Skin epidermis (tissue), 12 donors: Measurements from ENCODE around the gene NFX1.

Experiments
- H3K27ac ChIP-seq, 21 experiments: fragments of 200-600 bp; sonication (generic) in 11 of 21; one replicate each; pipeline ENCODE4 v1.5.0; 2020; ENCODE audit warnings: mild to moderate bottlenecking in 3 of 21, inconsistent platforms in 2 of 21, moderate library complexity in 2 of 21
- H3K4me3 ChIP-seq, 7 experiments: fragments of 200-600 bp; sonication (generic) in 2 of 7; one replicate each; pipeline ENCODE4 v1.5.0; 2020; ENCODE audit warnings: inconsistent platforms in 2 of 7, mild to moderate bottlenecking in 2 of 7, moderate library complexity in 1 of 7

NFX1 gene

DNA sequence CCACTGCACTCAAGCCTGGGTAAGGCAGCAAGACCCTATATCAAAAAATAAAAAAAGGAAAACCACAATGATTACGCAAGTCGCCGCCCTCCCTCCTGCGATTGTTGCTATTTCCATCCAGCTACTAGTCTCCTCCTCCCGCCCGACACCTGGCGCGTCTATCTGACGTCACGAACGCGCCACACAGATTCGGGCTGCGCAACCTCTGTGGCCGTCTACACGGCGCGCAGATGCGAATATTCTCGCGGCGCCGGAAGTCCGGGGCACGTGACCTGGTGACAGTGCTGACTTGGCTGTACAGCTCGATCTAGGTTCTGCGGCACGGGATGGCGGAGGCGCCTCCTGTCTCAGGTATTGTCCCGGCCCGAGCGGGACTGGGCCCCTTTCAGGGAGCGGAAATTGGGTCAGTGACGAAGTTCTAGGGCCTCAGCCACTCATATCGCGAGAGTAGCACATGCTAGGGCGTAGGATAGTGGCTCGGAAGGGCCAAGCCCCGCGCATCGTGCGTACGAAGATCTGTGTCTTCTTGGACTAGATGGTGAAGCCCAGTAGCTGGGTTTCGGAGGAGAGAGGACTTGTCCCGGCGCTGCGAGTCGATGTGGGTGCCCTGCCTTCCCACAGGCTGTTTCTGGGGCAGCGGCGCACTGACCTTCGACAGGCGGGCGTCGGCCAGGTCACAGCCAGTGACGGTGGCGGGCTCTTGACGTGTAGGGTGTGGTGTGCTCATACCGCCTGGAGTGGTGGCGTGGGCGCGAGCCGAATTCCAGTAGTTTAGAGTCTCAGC, at the start of gene NFX1:
TSS of gene NFX1 (plus strand) at position 270 of the 784 bp plus-strand sequence. CDS start at position 327, 57 bp downstream.
- Histone ChIP-seq H3K4me3 (peak within 1 kb of the TSS; percentile 55 to 86 (median 75)), H3K27ac (peak within 1 kb of the TSS; percentile 92 to 100 (median 99))

DNA sequence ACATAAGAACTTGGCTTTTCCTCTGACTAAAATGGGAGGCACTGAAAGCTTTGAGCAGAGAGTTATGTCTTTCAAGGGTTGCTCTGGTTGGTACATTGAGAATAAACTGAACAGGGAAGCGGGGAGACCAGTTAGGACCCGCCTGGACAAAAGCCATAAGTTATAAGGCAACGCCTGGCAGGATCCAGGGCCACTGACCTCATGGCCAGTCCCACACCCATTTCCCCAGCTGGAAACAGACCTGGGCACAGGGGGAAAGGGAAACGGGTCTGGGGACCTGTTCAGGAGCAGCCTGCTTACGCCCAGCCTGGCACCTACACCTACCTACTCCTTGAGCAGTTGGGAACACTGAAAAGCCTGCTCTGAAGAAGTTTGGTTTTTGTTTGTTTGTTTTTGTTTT, 49.0 kb upstream of the NFX1 start:
- H3K27ac ChIP-seq: no peak overlapping the region
- H3K4me3 ChIP-seq: no peak overlapping the region

DNA sequence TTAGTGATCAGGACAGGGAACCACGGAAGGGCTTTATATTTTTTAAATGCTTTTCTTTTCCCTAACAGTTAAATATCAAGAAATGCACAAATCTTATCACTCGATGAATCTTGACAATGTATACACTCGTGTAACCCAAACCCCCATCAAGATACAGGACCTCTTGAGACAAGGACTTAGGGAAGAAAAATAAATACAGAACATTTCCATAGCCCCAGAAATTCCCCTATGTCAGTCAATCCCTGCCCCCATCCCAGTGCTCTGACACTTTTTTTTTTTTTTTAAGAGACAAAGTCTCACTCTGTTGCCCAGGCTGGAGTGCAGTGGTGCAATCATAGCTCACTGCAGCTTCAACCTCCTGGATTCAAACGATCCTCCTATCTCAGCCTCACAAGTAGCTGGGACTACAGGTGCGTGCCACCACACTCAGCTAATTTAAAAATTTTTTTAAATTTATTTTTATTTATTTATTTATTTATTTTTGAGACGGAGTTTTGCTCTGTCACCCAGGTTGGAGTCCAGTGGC, 47.6 kb upstream of the NFX1 start:
- no peak overlapping the region for H3K27ac ChIP-seq
- H3K4me3 ChIP-seq: no peak overlapping the region

DNA sequence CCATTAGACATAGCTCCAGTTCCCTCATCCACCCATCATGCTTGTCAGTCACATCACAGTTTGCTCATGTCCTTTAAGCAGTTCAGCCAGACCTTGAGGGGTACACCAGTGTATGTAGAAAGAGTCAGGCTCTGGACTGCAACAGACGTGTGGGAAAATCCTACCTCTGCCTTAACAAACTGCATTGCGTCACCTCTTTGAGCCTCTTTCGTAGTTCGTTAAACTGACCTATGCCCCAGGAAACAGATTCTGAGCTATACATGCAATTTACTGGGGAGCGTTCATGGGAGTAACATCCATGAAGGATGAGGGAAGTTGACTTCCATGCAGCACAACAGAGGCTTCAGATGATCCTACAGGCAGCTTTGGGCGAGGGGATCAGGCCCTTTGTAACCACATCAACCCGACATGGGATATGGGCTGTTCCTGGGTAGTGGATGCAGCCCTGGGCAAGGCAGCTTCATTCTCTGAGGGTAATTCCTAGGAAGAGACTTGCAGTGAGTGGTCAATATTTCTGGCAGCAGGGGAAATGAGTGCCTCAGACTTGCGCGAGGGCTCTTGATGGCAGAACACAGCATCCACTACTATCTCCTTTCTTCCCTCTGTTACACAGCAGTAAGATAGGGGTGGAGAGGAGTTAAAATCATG, 46.1 kb upstream of the NFX1 start:
- H3K27ac ChIP-seq: no peak overlapping the region
- H3K4me3 ChIP-seq: no peak overlapping the region

DNA sequence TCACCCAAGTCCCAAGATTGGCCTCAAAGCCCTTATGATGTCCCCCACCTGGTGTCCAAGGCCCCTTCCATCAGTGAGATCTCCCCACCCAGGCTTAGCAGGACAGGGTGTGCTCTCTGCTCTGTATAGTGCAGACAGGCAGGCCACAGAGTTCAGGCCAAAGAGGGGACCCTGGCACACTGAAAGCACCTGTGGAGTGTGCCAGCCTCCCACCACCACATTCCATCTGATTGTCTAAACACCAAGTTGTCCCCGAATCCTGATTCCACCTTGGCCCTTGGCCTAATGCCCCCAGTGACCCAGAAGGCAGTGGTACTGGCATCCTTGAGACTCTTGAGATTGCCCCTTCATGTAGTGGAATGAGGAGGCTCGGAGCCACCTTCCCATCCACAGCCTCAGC, 45.0 kb upstream of the NFX1 start:
- H3K27ac ChIP-seq: no peak overlapping the region
- H3K4me3 ChIP-seq: no peak overlapping the region

DNA sequence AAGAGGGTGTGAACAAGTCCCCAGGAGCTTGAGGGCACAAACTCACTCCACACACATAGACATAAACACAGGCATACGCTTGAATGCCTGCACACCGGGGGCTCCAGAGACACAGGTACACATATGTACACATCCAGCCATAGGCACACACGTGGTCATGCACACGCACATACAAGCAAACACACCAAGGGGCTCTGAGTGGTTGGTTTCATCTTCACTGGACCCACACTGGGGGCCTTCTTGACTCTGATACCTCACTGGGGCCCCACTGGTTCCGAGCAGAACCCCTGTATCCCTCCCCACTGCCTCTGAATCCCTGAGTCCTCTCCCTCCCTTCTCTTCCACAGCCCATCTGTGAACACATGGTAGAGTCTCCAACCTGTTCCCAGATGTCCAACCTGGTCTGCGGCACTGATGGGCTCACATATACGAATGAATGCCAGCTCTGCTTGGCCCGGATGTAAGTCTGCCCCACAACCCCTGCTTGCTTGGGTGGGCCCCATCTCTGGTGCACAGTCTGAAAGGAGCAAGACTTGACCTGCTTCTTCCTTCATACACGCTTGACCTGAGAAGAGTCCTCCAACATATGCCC, 44.0 kb upstream of the NFX1 start:
- no peak overlapping the region for H3K4me3 ChIP-seq
- no peak overlapping the region for H3K27ac ChIP-seq

DNA sequence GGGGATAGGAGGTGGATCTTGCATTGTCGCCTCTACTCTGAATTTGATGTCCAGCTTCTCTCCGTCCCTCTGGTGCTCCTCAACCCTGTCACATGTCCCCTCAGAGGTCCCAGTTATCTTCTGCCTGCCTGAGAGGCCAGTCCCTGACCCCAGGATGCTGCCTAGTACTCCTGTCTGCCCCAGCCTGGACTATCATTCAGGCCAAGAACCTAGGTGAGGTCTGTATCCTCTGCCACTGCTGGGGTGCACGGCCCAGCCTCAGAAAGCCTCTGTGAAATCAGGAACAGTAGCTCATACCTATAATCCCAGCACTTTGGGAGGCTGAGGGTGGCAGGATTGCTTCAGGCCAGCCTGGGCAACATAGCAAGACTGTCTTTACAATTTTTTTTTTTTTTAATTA, 41.7 kb upstream of the NFX1 start:
- H3K4me3 ChIP-seq: no peak overlapping the region
- H3K27ac ChIP-seq: no peak overlapping the region

DNA sequence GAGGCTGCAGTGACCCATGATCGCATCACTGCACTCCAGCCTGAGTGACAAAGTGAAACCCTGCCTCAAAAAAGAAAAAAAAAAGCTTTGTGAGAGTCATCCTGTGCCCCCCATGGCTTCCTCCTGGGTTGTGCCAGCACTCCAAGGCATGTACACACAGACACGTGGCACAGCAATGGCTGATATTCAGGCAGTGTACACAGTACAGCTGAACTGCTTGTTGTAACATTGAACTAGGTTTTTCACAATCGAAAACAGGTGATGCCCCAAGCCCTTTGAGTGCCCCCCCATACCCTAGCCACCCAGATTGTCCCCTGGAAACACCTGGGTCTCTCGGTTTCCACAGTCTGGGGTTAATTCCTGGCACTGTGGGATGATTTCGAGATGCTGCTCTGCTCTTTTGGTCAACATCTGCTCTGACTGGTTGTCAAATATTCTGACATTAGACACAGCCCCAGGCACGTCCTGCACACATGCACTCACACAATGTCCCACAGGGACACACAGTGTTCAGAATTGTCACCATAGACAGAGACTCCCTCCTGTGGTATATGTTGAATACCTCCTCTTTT, 41.1 kb upstream of the NFX1 start:
- peak overlapping the region in 1 of 21 experiments; percentile 47 for H3K27ac ChIP-seq

DNA sequence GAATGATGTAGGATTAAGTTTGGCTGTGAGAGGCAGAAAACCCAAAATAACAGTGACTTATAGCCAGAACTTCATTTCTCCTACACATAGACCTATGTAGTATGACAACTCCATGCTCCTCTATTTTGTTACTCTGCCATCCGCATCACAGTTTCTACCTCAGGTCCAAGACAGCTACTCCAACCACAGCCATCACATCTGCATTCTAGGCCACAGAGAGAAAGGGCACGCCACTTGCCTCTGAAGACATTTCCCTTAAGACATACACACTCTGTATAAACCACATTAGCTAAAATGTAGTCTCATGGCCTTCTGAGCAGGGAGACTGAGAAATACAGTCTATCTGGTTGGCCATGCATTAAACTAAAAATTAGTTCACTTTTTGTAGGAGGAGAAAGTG, 40.3 kb upstream of the NFX1 start:
- H3K27ac ChIP-seq: peak overlapping the region in 5 of 21 experiments; percentile 30 to 59 (median 46)
- no peak overlapping the region for H3K4me3 ChIP-seq

More for the DNA sequence above, 41.1 kb upstream of the NFX1 start:
- H3K4me3 ChIP-seq: no peak overlapping the region

DNA sequence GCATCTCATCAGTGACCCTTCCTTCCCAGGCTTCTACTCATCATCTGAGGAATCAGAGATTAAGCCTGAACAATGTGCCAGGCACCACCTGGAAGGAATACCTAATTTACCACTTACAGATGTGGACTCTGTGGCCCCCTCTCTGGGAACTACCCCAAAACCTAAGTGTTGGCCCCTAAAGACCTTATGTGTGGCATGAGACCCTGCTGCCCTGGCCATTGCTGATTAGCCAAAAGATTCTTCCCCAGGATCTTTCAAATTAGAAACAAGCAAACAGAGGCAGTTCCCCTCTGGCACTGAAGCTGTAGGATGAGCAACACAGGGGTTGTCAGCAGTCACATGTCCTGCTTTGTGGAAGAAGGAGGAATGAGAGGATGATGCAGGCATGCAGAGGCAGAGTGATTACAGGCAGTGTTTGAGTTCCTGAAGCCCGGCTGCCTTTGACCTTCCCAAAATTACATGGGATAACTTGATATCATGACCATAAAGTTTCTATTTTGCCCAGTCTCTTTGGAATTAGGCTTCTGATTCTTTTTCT, 39.8 kb upstream of the NFX1 start:
- peak overlapping the region in 10 of 21 experiments; percentile 10 to 59 (median 42) for H3K27ac ChIP-seq
- H3K4me3 ChIP-seq: no peak overlapping the region

DNA sequence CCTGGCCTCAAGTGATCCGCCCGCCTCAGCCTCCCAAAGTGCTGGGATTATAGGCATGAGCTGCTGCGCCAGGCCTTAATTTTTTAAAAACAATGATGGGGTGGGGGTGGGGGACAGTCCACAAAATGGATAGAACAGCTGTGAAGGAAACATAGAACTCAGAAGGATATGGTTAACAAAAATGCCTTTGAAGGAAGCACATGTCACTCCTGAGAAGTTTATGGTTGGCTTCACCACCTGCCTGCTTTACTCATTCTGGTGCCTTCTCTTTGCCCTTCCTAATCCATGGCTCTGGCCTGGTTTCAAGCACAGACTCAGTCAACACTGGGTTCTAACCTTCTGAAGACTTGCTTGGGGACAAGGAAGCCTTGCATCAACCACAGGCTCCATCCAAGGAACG, 36.1 kb upstream of the NFX1 start:
- H3K27ac ChIP-seq: peak overlapping the region in 4 of 21 experiments; percentile 26 to 66 (median 52)
- no peak overlapping the region for H3K4me3 ChIP-seq

DNA sequence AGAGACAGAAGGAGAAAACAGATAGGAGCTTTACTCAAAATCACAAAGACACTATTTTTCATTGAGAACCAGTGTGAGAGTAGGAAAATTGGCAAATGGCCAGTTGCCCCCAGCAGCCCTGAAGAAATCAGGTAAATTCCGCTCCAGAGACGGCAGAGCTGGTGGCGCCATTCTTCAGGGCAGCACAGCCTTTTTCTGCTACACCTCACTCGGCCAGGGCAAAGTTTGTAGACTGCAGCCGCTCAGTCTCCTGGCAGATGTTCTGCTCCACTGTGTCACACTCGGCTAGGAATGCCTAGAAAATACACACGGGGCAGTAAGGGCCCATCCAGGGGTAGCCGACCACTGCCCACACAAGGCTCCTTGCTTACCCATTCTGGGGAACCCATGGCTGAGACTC, 35.3 kb upstream of the NFX1 start:
- no peak overlapping the region for H3K4me3 ChIP-seq
- H3K27ac ChIP-seq: peak overlapping the region in 3 of 21 experiments; percentile 50 to 66 (median 54)

DNA sequence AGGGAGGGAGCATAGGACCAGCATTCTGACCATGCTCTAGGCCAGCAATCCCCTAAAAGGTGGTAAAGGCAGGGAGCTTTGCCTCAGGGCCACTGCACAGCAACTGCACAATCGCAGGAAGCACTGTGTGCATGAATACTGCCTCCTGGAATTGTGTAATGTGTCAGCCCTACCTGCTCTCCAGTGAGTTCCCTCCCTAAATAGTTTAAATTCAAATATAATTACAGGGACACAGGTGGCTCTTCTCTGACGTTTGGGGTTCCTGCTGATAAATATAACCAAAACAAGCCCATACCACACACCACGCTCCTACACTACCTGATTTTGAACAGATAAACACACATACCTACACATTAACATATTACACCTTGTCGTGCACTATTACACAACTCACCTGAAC, 34.8 kb upstream of the NFX1 start:
- peak overlapping the region in 3 of 21 experiments; percentile 50 to 66 (median 54) for H3K27ac ChIP-seq
- no peak overlapping the region for H3K4me3 ChIP-seq

DNA sequence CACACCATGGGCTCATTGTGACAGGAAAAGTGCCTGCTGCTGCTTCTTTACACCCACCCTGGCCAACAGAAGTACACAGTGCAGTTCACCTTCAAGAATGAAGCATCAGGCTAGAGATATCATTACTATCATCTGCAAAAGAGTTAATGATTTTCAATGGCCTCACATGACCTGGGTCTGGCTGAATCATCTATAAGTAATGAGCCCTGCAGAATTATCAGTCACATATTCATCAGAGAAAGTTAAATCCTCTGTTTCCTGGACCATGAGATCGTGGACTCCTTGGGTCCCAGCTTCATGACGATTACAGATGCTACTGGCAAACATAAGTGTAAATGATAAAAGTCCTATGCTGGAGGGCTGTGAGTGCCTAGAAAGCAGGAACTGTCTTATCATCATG, 34.1 kb upstream of the NFX1 start:
- Histone ChIP-seq H3K4me3 (no peak overlapping the region), H3K27ac (peak overlapping the region in 2 of 21 experiments; percentile 54 to 57)

DNA sequence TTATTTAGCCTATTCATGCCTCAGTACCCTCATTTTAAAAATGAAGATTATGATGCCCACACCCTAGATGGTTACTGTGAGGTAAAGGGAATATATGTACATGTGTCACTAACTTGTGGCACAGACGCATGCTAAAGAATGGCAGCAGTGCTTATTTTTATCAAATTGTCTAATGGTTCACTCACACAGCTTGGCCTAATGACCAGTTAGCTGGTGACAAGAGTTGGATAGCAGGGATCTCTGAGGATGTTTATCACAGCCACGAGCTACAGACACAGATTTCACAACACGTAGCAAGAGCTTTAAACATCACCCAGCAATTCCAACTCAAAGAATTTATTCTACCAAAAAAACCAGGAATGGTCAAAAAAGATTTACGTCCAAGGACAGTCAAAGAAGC, 33.0 kb upstream of the NFX1 start:
- peak overlapping the region in 1 of 21 experiments; percentile 13 for H3K27ac ChIP-seq
- H3K4me3 ChIP-seq: no peak overlapping the region

DNA sequence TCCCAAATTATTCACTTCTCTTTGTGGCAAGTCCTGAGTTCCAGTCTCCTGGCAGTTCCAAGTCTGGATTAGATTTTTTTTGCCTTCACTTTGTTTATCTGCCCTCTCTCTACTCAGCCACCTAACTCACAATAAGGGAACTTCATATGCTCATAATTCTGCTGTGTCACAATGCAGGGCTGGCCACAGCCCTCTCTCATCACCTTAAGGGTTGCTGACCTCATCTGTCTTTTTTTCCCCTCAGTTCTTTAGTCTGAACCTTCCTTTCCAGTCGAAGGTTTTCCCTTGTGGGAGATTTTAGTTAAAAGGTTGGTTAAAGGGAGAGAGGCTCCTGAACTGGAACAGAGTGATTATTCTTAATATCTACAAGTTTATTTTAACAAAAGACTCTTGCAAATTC, 29.9 kb upstream of the NFX1 start:
- Histone ChIP-seq H3K27ac (no peak overlapping the region), H3K4me3 (no peak overlapping the region)

DNA sequence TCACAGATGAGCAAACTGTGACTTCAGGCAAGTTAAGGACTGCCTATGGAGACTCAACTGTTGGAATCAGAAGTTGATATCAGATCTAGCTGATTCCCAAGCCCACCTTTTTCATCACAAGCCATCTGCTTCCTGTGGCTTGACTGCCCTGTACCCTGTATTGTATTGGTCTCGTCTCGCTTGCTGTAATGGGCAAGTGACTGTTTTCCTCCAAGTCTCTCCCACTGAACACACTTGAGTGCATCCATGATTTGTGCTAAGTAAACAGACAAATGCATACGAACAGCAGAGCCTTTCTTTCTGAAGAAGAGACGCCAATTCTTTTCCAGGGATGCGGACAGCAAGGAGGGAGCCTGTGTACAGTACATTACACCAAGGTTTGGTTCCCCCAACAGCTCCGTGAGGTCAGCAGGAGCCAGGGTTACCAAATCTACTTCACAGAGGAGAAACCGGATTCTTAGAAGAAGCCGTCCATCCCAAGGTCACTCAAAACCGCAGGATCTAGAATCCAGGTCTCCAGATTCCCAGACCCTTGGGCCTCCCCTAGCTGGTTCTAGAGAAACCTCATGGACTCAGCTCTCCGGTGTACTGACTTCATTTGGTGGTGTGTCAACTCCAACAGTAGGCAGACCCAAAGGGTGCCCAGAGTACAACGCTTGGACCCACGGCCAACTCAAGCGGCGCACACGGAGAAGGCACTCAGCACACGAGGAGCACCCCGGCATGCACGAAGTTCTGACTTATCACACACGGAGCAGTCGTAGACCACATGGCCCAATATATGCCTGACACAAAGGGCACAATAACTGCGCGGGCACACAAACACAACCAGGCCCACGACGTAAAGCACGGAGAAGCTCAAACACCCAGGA, 26.9 kb upstream of the NFX1 start:
- peak overlapping the region; percentile 53 to 97 (median 83) for H3K4me3 ChIP-seq
- H3K27ac ChIP-seq: peak overlapping the region; percentile 67 to 98 (median 95)

DNA sequence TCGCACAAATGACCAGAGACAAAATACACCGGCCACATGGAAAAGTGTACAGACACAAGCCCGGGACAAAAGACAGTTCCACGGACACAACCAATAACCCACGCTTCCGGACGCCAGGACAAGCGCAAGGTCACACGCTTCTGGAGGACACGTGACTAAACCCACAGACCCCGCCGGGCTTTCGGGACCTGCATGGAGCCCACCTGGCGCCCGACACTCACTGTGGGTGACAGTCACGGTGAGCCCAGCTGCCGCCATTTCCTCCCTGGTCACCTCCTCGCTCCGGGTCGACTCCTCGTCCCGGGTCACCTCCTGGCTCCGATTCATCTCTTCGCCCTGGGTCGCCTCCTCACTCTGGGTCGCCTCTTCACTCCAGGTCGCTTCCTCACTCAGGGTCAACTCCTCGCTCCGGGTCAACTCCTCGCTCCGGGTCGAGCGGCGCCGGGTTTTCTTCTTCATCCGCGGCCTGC, 26.3 kb upstream of the NFX1 start:
- Histone ChIP-seq H3K4me3 (peak overlapping the region; percentile 53 to 97 (median 83)), H3K27ac (peak overlapping the region; percentile 67 to 98 (median 95))
